ENCODE measurements around the gene SDK1.
"Not testable (repeated sequence)": the region's sequence is repeated elsewhere in the genome, so short reads cannot be mapped to it uniquely, and the experiment has no call there.

Gene SDK1

GRCh38 chr7:3705258-3705657, 404.2 kb downstream of the SDK1 start:
- Histone ChIP-seq H3K27ac (ENCODE audit: extremely low read depth, low read depth, low read length) (no peak overlapping the region), H3K4me1 (ENCODE audit: control insufficient read depth, insufficient read depth, low read length) (peaks cover 6% of the 10 kb centered on the region; the same call in 1 of the 2 replicates), H3K4me3 (ENCODE audit: low read depth, low read length) (no peak overlapping the region), H3K9me3 (ENCODE audit: control insufficient read depth, insufficient read depth, low read depth, low read length) (no peaks in the 10 kb centered on the region), H3K36me3 (ENCODE audit: control insufficient read depth in 2 of 2, insufficient read depth in 1 of 2, low read length in 2 of 2) (no peaks in the 10 kb centered on the region)
- POLR2A ChIA-PET = no interaction called here
- CTCF ChIA-PET = interaction anchor here (0.6 kb wide), 1 partner anchor 27 kb away, joined by 3 read pairs; no protein-coding TSS in a partner anchor
- TF ChIP-seq, protein P1, sequence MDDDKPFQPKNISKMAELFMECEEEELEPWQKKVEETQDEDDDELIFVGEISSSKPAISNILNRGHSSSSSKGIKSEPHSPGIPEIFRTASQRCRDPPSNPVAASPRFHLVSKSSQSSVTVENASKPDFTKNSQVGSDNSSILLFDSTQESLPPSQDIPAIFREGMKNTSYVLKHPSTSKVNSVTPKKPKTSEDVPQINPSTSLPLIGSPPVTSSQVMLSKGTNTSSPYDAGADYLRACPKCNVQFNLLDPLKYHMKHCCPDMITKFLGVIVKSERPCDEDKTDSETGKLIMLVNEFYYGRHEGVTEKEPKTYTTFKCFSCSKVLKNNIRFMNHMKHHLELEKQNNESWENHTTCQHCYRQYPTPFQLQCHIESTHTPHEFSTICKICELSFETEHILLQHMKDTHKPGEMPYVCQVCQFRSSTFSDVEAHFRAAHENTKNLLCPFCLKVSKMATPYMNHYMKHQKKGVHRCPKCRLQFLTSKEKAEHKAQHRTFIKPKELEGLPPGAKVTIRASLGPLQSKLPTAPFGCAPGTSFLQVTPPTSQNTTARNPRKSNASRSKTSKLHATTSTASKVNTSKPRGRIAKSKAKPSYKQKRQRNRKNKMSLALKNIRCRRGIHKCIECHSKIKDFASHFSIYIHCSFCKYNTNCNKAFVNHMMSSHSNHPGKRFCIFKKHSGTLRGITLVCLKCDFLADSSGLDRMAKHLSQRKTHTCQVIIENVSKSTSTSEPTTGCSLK (tag by site-specific recombination; IDR thresholded peaks at IDR 0.05) = no peak
- TF ChIP-seq, protein P2, sequence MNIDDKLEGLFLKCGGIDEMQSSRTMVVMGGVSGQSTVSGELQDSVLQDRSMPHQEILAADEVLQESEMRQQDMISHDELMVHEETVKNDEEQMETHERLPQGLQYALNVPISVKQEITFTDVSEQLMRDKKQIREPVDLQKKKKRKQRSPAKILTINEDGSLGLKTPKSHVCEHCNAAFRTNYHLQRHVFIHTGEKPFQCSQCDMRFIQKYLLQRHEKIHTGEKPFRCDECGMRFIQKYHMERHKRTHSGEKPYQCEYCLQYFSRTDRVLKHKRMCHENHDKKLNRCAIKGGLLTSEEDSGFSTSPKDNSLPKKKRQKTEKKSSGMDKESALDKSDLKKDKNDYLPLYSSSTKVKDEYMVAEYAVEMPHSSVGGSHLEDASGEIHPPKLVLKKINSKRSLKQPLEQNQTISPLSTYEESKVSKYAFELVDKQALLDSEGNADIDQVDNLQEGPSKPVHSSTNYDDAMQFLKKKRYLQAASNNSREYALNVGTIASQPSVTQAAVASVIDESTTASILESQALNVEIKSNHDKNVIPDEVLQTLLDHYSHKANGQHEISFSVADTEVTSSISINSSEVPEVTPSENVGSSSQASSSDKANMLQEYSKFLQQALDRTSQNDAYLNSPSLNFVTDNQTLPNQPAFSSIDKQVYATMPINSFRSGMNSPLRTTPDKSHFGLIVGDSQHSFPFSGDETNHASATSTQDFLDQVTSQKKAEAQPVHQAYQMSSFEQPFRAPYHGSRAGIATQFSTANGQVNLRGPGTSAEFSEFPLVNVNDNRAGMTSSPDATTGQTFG (tag by site-specific recombination; IDR thresholded peaks at IDR 0.05; ENCODE audit: borderline replicate concordance) = no peak
- TF ChIP-seq ZNF292 (tag by site-specific recombination; IDR thresholded peaks at IDR 0.05; ENCODE audit: borderline replicate concordance, low read depth) = no peak
- no peak for TF ChIP-seq INSM2 (tag by site-specific recombination; IDR thresholded peaks at IDR 0.05)
- TF ChIP-seq ZFP3 (tag by site-specific recombination; IDR thresholded peaks at IDR 0.05; ENCODE audit: low read depth) = no peak
- TF ChIP-seq BCL11A (tag by site-specific recombination; IDR thresholded peaks at IDR 0.05; ENCODE audit: low read depth) = no peak

GRCh38 chr7:3706091-3706490, 405.0 kb downstream of the SDK1 start:
- H3K36me3 ChIP-seq (ENCODE audit: control insufficient read depth in 2 of 2, insufficient read depth in 1 of 2, low read length in 2 of 2); H3K4me3 ChIP-seq (ENCODE audit: low read depth, low read length); POLR2A ChIA-PET; H3K27ac ChIP-seq (ENCODE audit: extremely low read depth, low read depth, low read length); H3K4me1 ChIP-seq (ENCODE audit: control insufficient read depth, insufficient read depth, low read length); CTCF ChIA-PET; H3K9me3 ChIP-seq (ENCODE audit: control insufficient read depth, insufficient read depth, low read depth, low read length): not testable (repeated sequence)

- POLR2A ChIA-PET = no interaction called here
- TF ChIP-seq ZNF354C (tag by site-specific recombination; IDR thresholded peaks at IDR 0.05; ENCODE audit: borderline replicate concordance, low read depth) (no peak), ZNF544 (tag by site-specific recombination; IDR thresholded peaks at IDR 0.05) (no peak), ZNF654 (tag by site-specific recombination; IDR thresholded peaks at IDR 0.05; ENCODE audit: low read depth) (no peak), ZFHX2 (tag by site-specific recombination; conservative IDR thresholded peaks at IDR 0.05) (peak; percentile 51; the same call in 1 of the 2 replicates), MZF1 (tag by site-specific recombination; IDR thresholded peaks at IDR 0.05; ENCODE audit: borderline replicate concordance) (peak; percentile 91; the same call in 1 of the 2 replicates)
- Histone ChIP-seq H3K36me3 (ENCODE audit: control insufficient read depth in 2 of 2, insufficient read depth in 1 of 2, low read length in 2 of 2) (no peaks in the 10 kb centered on the region), H3K9me3 (ENCODE audit: control insufficient read depth, insufficient read depth, low read depth, low read length) (no peaks in the 10 kb centered on the region), H3K27ac (ENCODE audit: extremely low read depth, low read depth, low read length) (no peak overlapping the region), H3K4me1 (ENCODE audit: control insufficient read depth, insufficient read depth, low read length) (peaks cover 17% of the 10 kb centered on the region), H3K4me3 (ENCODE audit: low read depth, low read length) (no peak overlapping the region)
- CTCF ChIA-PET = interaction anchor here (0.6 to 1.3 kb wide), 2 partner anchors 36 to 844 kb away, joined by 3 read pairs; no protein-coding TSS in a partner anchor
These were observed 409.1 kb downstream of the SDK1 start for GRCh38 chr7:3710122-3710521.

- Histone ChIP-seq H3K4me3 (ENCODE audit: low read depth, low read length) (no peak overlapping the region), H3K36me3 (ENCODE audit: control insufficient read depth in 2 of 2, insufficient read depth in 1 of 2, low read length in 2 of 2) (no peaks in the 10 kb centered on the region), H3K4me1 (ENCODE audit: control insufficient read depth, insufficient read depth, low read length) (peaks cover 17% of the 10 kb centered on the region), H3K9me3 (ENCODE audit: control insufficient read depth, insufficient read depth, low read depth, low read length) (no peaks in the 10 kb centered on the region), H3K27ac (ENCODE audit: extremely low read depth, low read depth, low read length) (no peak overlapping the region)
- CTCF ChIA-PET = interaction anchor here (0.6 to 1.3 kb wide), 2 partner anchors 36 to 844 kb away, joined by 3 read pairs; no protein-coding TSS in a partner anchor
- POLR2A ChIA-PET = no interaction called here
- TF ChIP-seq ZNF843 (tag by site-specific recombination; IDR thresholded peaks at IDR 0.05) = peak; percentile 89
- TF ChIP-seq ZNF366 (tag by site-specific recombination; conservative IDR thresholded peaks at IDR 0.05) = 0 out of 2 replicates have a peak, but pooled peaks have one; percentile 9
- TF ChIP-seq, protein P3, sequence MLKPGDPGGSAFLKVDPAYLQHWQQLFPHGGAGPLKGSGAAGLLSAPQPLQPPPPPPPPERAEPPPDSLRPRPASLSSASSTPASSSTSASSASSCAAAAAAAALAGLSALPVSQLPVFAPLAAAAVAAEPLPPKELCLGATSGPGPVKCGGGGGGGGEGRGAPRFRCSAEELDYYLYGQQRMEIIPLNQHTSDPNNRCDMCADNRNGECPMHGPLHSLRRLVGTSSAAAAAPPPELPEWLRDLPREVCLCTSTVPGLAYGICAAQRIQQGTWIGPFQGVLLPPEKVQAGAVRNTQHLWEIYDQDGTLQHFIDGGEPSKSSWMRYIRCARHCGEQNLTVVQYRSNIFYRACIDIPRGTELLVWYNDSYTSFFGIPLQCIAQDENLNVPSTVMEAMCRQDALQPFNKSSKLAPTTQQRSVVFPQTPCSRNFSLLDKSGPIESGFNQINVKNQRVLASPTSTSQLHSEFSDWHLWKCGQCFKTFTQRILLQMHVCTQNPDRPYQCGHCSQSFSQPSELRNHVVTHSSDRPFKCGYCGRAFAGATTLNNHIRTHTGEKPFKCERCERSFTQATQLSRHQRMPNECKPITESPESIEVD (tag by site-specific recombination; IDR thresholded peaks at IDR 0.05) = peak; percentile 72
- TF ChIP-seq ZNF132 (tag by site-specific recombination; IDR thresholded peaks at IDR 0.05; ENCODE audit: borderline replicate concordance) = no peak
- TF ChIP-seq, protein P2 (tag by site-specific recombination; IDR thresholded peaks at IDR 0.05; ENCODE audit: borderline replicate concordance) = no peak
- TF ChIP-seq ZNF596 (tag by site-specific recombination; IDR thresholded peaks at IDR 0.05) = 0 out of 2 replicates have a peak, but pooled peaks have one; percentile 13
These were observed 409.5 kb downstream of the SDK1 start for GRCh38 chr7:3710531-3710930.

Data from HEK293 (cell line).